ENCODE measurements around the gene RNF38. TPM values are rescaled to one million over a fixed set of nuclear protein-coding genes. Genes with fewer than 3 reads are reported as not detected.
"Not testable (repeated sequence)": the region's sequence is repeated elsewhere in the genome, so short reads cannot be mapped to it uniquely, and the experiment has no call there.

Gene RNF38
- total RNA-seq, 4 donors from 2014 or later, result 36.9 to 61.4 (median 41.9) TPM

- H3K4me1 ChIP-seq, result no peaks in the 10 kb centered on the region
- no peaks in the 10 kb centered on the region for H3K9me3 ChIP-seq
- intact Hi-C loops (cut with DNase I), result no loop called here
Measured at GRCh38 chr9:36316049-36316448, 84.0 kb downstream of the RNF38 start.

GRCh38 chr9:36315283-36315682 is 84.8 kb downstream of the RNF38 start:
- H3K4me3 ChIP-seq (replicated peaks in 1 of 3), result no peak overlapping the region
- TF ChIP-seq POLR2A (IDR thresholded peaks at IDR 0.05), result no peak
- TF ChIP-seq, protein P1, sequence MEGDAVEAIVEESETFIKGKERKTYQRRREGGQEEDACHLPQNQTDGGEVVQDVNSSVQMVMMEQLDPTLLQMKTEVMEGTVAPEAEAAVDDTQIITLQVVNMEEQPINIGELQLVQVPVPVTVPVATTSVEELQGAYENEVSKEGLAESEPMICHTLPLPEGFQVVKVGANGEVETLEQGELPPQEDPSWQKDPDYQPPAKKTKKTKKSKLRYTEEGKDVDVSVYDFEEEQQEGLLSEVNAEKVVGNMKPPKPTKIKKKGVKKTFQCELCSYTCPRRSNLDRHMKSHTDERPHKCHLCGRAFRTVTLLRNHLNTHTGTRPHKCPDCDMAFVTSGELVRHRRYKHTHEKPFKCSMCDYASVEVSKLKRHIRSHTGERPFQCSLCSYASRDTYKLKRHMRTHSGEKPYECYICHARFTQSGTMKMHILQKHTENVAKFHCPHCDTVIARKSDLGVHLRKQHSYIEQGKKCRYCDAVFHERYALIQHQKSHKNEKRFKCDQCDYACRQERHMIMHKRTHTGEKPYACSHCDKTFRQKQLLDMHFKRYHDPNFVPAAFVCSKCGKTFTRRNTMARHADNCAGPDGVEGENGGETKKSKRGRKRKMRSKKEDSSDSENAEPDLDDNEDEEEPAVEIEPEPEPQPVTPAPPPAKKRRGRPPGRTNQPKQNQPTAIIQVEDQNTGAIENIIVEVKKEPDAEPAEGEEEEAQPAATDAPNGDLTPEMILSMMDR (IDR thresholded peaks at IDR 0.05), result no peak
- no peaks in the 10 kb centered on the region for H3K27me3 ChIP-seq
- H3K9me3 ChIP-seq, result no peaks in the 10 kb centered on the region
- intact Hi-C loops (cut with DNase I), result no loop called here
- no peaks in the 10 kb centered on the region for H3K36me3 ChIP-seq
- H3K4me1 ChIP-seq, result no peaks in the 10 kb centered on the region
- DNase-seq, result no peak
- H3K27ac ChIP-seq, result no peak overlapping the region
- WGBS, 2 donors, result 70 to 71% methylated on average over 3 of the region's 3 CpGs

More at GRCh38 chr9:36316049-36316448, 84.0 kb downstream of the RNF38 start:
- no peak overlapping the region for H3K4me3 ChIP-seq (replicated peaks in 1 of 3)
- H3K27me3 ChIP-seq, result no peaks in the 10 kb centered on the region
- DNase-seq, result no peak
- no peak overlapping the region for H3K27ac ChIP-seq
- no peaks in the 10 kb centered on the region for H3K36me3 ChIP-seq
- TF ChIP-seq, protein P1 (IDR thresholded peaks at IDR 0.05), result no peak
- TF ChIP-seq POLR2A (IDR thresholded peaks at IDR 0.05), result no peak

DNA sequence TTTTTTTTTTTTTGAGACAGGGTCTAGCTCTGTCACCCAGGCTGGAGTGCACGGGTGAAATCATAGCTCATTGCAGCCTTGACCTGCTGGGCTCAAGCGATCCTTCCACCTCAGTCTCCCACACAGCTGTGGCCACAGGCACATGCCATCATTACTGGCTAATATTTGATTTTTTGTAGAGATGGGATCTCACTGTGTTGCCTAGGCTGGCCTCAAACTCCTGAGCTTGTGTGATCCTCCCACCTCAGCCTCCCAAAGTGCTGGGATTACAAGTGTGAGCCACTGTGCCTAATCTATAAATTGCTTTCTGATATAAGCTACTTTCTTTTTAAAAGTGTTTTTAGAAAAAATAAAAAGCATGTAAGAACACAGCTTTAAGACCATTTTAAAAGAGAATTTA is 85.3 kb downstream of the RNF38 start:
- intact Hi-C loops (cut with DNase I), result no loop called here
- WGBS, 2 donors, result 87 to 92% methylated on average over 2 of the region's 2 CpGs
- no peak overlapping the region for H3K27ac ChIP-seq
- H3K4me1 ChIP-seq, result no peaks in the 10 kb centered on the region
- H3K4me3 ChIP-seq (replicated peaks in 1 of 3), result no peak overlapping the region
- H3K36me3 ChIP-seq, result no peaks in the 10 kb centered on the region
- no peaks in the 10 kb centered on the region for H3K9me3 ChIP-seq
- no peak for TF ChIP-seq POLR2A (IDR thresholded peaks at IDR 0.05)
- TF ChIP-seq, protein P1 (IDR thresholded peaks at IDR 0.05), result no peak
- DNase-seq, result no peak
- no peaks in the 10 kb centered on the region for H3K27me3 ChIP-seq

DNA sequence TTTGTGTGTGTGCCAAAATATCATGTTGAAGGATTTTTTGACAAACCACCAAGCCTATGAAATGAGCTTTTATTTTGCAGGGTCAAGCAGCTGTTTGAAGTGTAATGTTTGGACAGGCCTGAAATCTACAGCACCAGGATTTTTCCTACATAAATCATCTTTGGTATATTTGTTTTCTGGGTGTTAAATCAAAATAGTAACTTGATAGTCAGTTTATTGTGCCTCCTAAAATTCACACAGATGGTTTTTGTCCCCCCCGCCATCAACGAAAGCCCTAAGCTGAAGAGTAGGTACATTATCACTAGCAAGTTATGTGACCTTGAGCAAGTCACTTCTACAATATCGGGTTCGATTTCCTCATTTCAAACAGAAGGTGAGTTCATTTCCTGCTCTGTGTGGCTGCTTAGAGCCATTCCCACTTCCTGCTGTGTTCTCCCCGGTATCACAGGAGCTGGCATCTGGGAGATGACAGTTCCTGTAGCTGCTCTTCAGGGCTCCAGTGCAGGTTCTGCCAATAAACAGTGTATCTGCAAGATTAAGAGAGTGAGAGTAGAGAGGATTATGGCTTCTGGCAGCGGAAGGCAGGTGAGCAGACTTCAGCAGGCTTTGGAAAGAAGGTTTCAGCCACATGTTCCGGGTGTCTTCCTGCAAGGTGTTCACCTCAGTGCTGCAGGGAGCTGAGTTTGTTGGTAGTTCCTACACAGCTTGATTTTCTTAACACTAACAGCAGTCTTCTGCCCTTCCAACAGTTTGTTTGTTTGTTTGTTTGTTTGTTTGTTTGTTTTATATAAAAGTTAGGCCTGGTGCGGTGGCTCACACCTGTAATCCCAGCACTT is 93.4 kb downstream of the RNF38 start:
- Histone ChIP-seq H3K4me3 (replicated peaks in 1 of 3) (no peak overlapping the region), H3K4me1 (no peaks in the 10 kb centered on the region), H3K27ac (no peak overlapping the region), H3K27me3 (no peaks in the 10 kb centered on the region), H3K9me3 (no peaks in the 10 kb centered on the region), H3K36me3 (no peaks in the 10 kb centered on the region)
- TF ChIP-seq POLR2A (IDR thresholded peaks at IDR 0.05), result no peak
- TF ChIP-seq, protein P1 (IDR thresholded peaks at IDR 0.05), result no peak
- intact Hi-C loops (cut with DNase I), result no loop called here
- 73 to 78% methylated on average over 8 of the region's 8 CpGs for whole genome bisulfite sequencing, 2 donors
- DNase-seq, result no peak

- H3K36me3 ChIP-seq; H3K27ac ChIP-seq; H3K4me1 ChIP-seq; H3K27me3 ChIP-seq; H3K9me3 ChIP-seq; DNase-seq; H3K4me3 ChIP-seq (replicated peaks in 1 of 3); intact Hi-C loops (cut with DNase I): not testable (repeated sequence)
- WGBS, 2 donors, result 81 to 83% methylated on average over 2 of the region's 2 CpGs
Measured at GRCh38 chr9:36304366-36304765, 95.7 kb downstream of the RNF38 start.
